ENCODE results near the gene TNK2.
A peak's percentile ranks its signal among the peaks of the same experiment; 100 is the strongest.
"Not testable (repeated sequence)": the region's sequence is repeated elsewhere in the genome, so short reads cannot be mapped to it uniquely, and the experiment has no call there.

The TNK2 gene

GRCh38 chr3:195883160-195883559 is 25.2 kb downstream of the TNK2 start:
- DNase-seq: no peak

GRCh38 chr3:195882002-195882441 is 26.3 kb downstream of the TNK2 start:
- DNase-seq: no peak

DNA sequence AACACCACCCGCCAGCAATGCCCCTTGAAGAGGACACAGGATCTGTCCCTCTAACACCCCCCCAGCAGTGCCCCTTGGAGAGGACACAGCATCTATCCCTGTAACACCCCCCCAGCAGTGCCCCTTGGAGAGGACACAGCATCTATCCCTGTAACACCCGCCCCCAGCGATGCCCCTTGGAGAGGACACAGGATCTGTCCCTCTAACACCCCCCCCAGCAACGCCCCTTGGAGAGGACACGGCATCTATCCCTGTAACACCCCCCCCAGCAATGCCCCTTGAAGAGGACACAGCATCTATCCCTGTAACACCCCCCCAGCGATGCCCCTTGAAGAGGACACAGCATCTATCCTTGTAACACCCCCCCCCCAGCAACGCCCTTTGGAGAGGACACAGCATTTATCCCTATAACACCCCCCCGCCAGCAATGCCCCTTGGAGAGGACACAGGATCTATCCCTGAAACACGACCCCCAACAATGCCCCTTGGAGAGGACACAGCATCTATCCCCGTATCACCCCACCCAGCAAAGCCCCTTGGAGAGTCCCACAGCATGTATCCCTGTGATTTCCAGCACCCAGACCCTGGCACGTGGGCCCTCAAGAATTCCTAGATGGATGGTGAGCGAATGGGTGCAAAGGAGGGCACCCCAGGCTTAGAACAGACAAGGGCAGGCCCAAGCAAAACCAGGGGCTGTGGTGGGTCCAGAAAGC is 26.9 kb downstream of the TNK2 start:
- no peak for DNase-seq

GRCh38 chr3:195880037-195880431 is 28.3 kb downstream of the TNK2 start:
- no peak for DNase-seq

- DNase-seq: peak in 1 of 2 experiments; percentile 56
These were observed 28.8 kb downstream of the TNK2 start for GRCh38 chr3:195879416-195880036.

- DNase-seq: no peak
These were observed 29.7 kb downstream of the TNK2 start for GRCh38 chr3:195878424-195879274.

DNA sequence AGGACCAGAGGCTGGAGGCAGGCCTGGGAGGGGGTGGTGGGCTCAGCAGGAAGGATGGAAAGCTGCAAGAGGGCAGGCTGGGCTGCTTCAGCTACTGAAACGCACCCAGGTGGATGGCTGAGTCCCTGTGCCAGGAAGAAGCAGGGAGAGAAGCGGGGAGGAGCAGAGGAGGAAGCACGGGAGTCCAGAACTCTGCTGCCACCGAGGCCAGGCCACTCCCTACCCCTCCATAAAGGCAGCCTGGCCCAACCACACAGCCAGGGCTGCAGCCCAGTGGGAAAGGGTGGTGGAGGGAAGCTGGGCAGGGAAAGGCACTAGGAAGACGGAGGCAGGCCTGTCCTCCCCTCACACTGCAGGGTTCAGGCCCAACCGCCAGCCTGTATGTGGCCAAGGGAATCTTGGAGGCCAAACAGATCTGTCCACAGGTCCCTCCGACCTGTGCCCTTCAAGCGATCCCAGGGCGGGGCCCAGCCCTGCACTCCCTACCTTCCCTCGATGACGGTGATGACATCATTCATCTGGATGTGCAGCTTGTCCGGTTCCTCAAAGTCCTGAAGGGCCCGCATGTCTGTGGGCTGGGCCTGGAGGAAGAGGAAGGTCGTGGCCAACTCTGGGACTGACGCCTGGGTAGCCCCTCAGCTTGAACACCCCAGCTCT is 30.5 kb downstream of the TNK2 start:
- no peak for DNase-seq

DNA sequence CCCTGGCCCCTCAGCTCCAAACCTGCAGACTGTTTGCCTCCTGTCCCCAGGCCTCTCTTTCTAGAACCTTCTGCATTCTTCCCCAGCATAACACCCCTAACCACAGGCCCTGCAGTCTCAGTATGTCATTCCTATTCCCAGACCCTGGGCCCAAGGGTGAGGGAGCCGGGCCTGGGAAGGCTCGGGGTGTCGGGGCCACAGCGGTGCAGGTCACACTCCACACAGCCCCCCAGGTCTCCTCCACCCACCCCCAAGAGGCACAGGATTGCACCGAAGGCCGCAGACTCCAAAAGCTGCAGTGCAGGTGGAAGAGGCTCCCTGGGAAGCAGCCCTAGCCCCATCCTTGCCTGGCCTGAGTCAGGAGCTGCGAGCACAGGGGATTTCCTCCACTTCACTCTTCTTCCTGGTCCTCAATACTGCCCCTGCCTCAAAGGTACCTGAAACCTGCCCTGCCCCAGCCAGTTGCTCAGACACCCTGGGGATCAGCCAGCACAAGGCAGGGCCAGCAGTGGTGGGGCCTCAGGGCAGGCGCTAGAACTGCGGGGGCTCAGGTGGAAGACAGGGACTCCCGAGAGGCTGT is 31.1 kb downstream of the TNK2 start:
- DNase-seq: no peak

DNA sequence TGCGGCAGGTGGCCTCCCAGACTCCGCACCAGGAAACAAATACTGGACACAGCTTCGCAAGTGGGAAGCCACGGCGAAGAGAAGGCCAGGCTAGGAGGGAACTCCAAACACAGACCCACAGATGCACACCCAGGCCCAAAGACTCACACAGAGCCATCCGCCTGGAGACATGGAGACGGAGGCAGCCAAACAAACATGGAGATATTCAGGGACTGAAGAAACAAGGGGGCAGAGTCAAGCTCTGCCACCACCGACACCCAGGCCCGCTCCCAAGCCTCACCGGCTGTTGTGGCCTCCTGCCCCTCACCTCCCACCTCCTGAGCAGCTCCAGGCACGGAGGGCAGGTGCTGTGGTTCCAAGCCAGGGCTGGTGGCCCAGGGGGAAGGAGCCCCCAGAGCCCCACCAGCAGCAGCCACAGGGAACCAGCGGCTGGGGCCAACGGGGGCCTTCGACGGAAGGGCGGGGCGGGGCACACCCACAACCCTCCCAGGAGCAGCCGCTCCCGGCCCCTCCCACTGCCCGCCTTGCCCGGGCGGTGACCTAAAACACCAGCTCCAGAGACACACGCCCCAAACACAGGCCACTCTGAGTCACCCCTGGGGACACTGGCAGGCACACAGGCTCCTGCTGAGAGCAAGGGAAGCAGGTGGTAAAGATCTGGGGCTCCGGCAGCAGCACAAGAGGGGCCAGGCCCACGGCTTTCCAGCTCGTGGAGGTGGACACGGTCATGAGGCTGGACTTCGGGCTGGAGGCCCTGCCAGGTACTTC is 31.9 kb downstream of the TNK2 start:
- no peak for DNase-seq

GRCh38 chr3:195875482-195876236 is 32.7 kb downstream of the TNK2 start:
- DNase-seq: no peak

GRCh38 chr3:195873971-195874370 is 34.4 kb downstream of the TNK2 start:
- DNase-seq: no peak

- DNase-seq: no peak
These were observed 35.0 kb downstream of the TNK2 start for GRCh38 chr3:195873281-195873887.

GRCh38 chr3:195872800-195873199 is 35.6 kb downstream of the TNK2 start:
- no peak for DNase-seq

- DNase-seq: no peak
These were observed 36.3 kb downstream of the TNK2 start for GRCh38 chr3:195872097-195872496.

- not testable (repeated sequence) for DNase-seq
These were observed 36.7 kb downstream of the TNK2 start for GRCh38 chr3:195871686-195872085.

DNA sequence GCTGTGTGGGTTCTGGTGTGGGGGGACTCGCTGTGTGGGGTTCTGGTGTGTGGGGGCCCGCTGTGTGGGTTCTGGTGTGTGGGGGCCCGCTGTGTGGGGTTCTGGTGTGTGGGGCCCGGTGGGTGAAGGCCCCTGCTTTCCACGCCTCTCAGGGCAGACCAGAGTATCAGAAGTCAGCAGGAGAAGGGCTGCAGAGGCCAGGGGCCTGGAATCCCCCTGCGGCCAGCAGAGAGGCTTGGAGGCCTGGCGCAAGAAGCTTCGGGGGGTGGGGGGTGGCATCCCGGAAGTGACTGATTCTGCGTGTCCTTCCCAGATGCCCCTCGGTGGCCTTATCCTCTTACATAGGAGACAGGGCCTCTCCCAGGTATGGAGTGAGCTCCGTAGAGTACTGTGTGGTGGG is 37.4 kb downstream of the TNK2 start:
- no peak for DNase-seq

GRCh38 chr3:195870442-195870841 is 37.9 kb downstream of the TNK2 start:
- DNase-seq: no peak

DNA sequence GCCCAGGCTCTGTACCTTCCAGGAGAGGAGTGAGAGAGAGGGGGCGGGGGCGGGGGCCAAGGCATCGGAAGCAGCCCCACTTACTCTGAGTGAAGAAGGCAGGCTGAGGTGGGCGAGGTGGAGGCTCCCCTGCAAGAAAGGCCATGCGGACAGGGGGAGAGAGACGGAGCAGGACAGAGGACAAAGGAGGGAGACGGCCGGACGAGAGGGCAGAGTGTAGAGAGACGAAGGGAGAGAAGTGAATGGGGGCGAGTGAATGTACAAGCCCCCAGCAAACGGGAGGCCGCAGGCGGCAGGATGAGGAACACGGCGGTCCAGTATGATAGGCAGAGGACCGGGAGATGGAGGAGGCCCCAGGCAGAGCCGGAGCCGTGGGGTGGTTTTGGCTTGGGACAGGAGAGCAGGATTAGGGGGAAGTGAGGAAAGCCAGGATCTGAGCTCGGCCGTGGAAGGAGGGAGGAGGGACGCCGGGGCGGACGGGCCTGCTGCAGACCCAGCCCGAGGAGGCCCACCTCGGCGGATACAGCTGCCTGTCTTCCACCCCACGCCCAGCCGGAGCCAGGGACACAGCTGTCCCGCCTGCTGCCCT is 38.8 kb downstream of the TNK2 start:
- no peak for DNase-seq

GRCh38 chr3:195868866-195869412 is 39.4 kb downstream of the TNK2 start:
- DNase-seq: no peak

GRCh38 chr3:195868336-195868865 is 40.0 kb downstream of the TNK2 start:
- no peak for DNase-seq

All from NCI-H526 (cell line).